ENCODE data around the gene PPP1R14B. TPM values are rescaled to one million over a fixed set of nuclear protein-coding genes. Genes with fewer than 3 reads are reported as not detected.

The PPP1R14B gene
- total and polyA plus RNA-seq, 2 donors (not counting 3 experiments of a cell fraction or from before 2014, with no cell fraction given), result 308 to 431 TPM

DNA sequence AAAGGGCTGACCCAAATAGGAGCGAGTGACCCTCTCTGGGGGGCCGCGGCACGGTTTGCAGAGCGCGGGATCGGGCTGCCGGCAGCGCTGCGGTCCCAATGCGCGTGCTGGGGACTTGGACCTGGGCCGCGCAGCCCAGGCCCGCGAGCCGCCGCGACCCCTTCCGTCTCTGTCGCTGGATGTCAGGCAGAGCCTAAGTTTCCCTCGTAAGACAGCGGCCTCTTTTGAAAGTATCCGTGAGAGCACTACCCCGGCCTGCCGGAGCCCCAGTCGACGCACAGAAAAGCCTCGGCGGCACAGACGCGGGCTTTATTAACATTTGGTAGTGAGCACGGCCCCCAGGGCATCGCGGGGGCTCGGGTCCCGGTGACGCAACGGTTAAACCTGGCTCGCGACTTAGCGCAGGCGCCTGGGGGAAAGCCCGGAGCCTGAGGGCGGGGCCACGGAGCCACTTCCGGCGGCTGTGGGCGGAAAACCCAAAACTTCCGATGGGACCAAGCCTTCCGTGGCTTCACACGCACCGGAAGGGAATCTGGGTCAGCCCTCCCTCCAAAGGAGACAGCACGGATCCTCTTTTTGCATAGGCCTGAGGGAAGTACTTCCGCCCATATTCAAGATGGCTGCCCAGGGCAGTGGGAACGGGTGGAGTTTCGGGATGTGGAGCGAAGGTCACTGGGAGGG, 22.9 kb upstream of the PPP1R14B start:
- POLR2A ChIA-PET, result interaction anchor here (1.0 to 2.6 kb wide), 2 partner anchors 24 to 28 kb away, joined by 3 to 10 read pairs; partner anchors contain the start of gene PPP1R14B
- H3K27ac ChIP-seq (ENCODE audit: insufficient read depth, low read depth, low read length), result peak overlapping the region; percentile 76
- BruUV-seq (replicated peaks), result TSS peak; percentile 30

DNA sequence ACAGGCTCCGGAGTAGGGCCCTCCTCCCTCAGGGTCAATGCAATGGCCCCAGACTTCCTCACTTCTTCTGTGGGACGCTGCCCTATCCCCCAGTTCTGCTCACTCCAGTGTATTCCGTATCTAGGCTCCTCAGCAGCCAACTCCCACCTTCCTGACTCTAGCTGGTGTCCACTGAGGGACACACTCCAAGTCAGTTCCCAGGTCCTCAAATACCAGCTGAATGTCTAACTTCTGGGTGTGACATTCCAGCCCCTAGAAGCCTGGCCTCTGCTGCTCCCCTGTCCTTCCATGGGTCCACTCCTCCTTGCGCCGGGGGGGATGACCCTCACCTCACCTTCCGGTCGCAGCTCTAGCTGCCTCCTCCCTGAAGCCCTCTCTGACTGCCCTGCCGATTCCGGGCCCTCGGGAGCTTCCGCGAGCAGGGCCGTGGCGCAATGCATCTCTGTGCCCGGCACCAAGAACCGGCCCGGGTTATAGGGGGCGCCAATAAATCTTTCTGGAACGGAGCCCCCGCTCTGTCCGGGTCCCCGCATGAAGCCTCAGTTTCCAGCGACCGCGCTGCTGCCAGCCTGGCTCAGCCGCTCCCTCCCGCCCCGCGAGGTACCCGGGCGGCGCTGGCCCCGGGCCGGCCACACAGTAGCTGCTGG, 22.3 kb upstream of the PPP1R14B start:
- Histone ChIP-seq H3K9me1 (replicated peaks; ENCODE audit: control insufficient read depth, extremely low read depth, insufficient read depth, low read length) (no peaks in the 10 kb centered on the region), H3K4me3 (replicated peaks in 1 of 3; ENCODE audit: insufficient read depth in 1 of 3, low read depth in 1 of 3, low read length in 3 of 3) (peak overlapping the region in 2 of 3 experiments; percentile 34 to 45), H3K79me2 (ENCODE audit: control insufficient read depth, insufficient read depth, low read length) (no peaks in the 10 kb centered on the region), H2AFZ (ENCODE audit: low read depth, low read length) (no peak overlapping the region), H3K9ac (replicated peaks; ENCODE audit: extremely low read depth, insufficient read depth, low read length) (peak overlapping the region; percentile 76), H3K27me3 (ENCODE audit: control insufficient read depth in 2 of 2, insufficient read depth in 2 of 2, low read length in 2 of 2) (no peaks in the 10 kb centered on the region), H3K9me3 (replicated peaks; ENCODE audit: control insufficient read depth, insufficient read depth, low read length) (no peaks in the 10 kb centered on the region), H3K4me1 (ENCODE audit: control insufficient read depth, extremely low read depth, insufficient read depth, low read length) (peaks cover 38% of the 10 kb centered on the region), H4K20me1 (replicated peaks; ENCODE audit: control insufficient read depth, extremely low read depth, insufficient read depth, low read length) (no peaks in the 10 kb centered on the region), H3K36me3 (ENCODE audit: control insufficient read depth in 2 of 2, extremely low read depth in 1 of 2, insufficient read depth in 2 of 2, low read length in 2 of 2) (peaks cover 0 to 13% of the 10 kb centered on the region in 2 experiments), H3K27ac (ENCODE audit: insufficient read depth, low read depth, low read length) (peak overlapping the region; percentile 76), H3K4me2 (ENCODE audit: insufficient read depth, low read length) (peak overlapping the region; percentile 43)
- TF ChIP-seq POLR2A (IDR thresholded peaks at IDR 0.05; ENCODE audit: low read depth, low read length) (peak; percentile 14), EZH2 (IDR thresholded peaks at IDR 0.05; ENCODE audit: borderline replicate concordance, low read depth, low read length, severe bottlenecking) (no peak)
- ChIA-PET CTCF (interaction anchor here (0.7 to 5.6 kb wide), 13 partner anchors 11 to 86 kb away, joined by 3 to 60 read pairs (median 5); partner anchors contain the start of genes BAD, CATSPERZ, FERMT3 and PLCB3), POLR2A (interaction anchor here (1.2 to 2.6 kb wide), 4 partner anchors 15 to 63 kb away, joined by 3 to 10 read pairs (median 4); partner anchors contain the start of genes FERMT3, FKBP2 and PPP1R14B)
- dilution Hi-C loops (cut with MboI; ENCODE audit: extremely low pct_ligation_motif_present, low sequenced_read_pairs) (no loop called here), intact Hi-C loops (cut with micrococcal nuclease) (loop anchor here (1.0 to 2.0 kb wide), 3 partner anchors 18 to 510 kb away; partner anchors contain the start of genes PLCB3 and SF1)
- DNase-seq (ENCODE audit: low read depth, low spot score) (no peak), FAIRE-seq (peak; percentile 92)
- no TSS peak for BruUV-seq (replicated peaks)

More for the DNA sequence above, 22.9 kb upstream of the PPP1R14B start:
- no peaks in the 10 kb centered on the region for H3K9me3 ChIP-seq (replicated peaks; ENCODE audit: control insufficient read depth, insufficient read depth, low read length)
- no peak for TF ChIP-seq GATA2 (IDR thresholded peaks at IDR 0.05; ENCODE audit: insufficient read depth, insufficient read length, low read depth, low read length)
- peak; percentile 73 for TF ChIP-seq POLR2A (IDR thresholded peaks at IDR 0.05; ENCODE audit: low read depth, low read length)
- TF ChIP-seq JUN (IDR thresholded peaks at IDR 0.05; ENCODE audit: borderline replicate concordance, insufficient read depth, insufficient read length, low read depth), result no peak
- peak; percentile 92 for TF ChIP-seq POLR2AphosphoS5 (IDR thresholded peaks at IDR 0.05; ENCODE audit: insufficient read depth, low read depth, low read length)
- no peak for TF ChIP-seq EZH2 (IDR thresholded peaks at IDR 0.05; ENCODE audit: borderline replicate concordance, low read depth, low read length, severe bottlenecking)
- no peak for TF ChIP-seq FOS (IDR thresholded peaks at IDR 0.05; ENCODE audit: borderline replicate concordance, insufficient read depth, low read length)
- DNase-seq (ENCODE audit: low read depth, low spot score) (peak; percentile 100), FAIRE-seq (peak; percentile 99)
- peak overlapping the region; percentile 43 for H3K4me2 ChIP-seq (ENCODE audit: insufficient read depth, low read length)
- no peaks in the 10 kb centered on the region for H3K79me2 ChIP-seq (ENCODE audit: control insufficient read depth, insufficient read depth, low read length)
- H3K27me3 ChIP-seq (ENCODE audit: control insufficient read depth in 2 of 2, insufficient read depth in 2 of 2, low read length in 2 of 2), result no peaks in the 10 kb centered on the region
- no peaks in the 10 kb centered on the region for H3K9me1 ChIP-seq (replicated peaks; ENCODE audit: control insufficient read depth, extremely low read depth, insufficient read depth, low read length)
- intact Hi-C loops (cut with micrococcal nuclease) (loop anchor here (1.0 to 2.0 kb wide), 8 partner anchors 16 to 509 kb away; partner anchors contain the start of genes DNAJC4, ESRRA, GPR137 and PLCB3), dilution Hi-C loops (cut with MboI; ENCODE audit: extremely low pct_ligation_motif_present, low sequenced_read_pairs) (no loop called here)
- H3K4me3 ChIP-seq (replicated peaks in 1 of 3; ENCODE audit: insufficient read depth in 1 of 3, low read depth in 1 of 3, low read length in 3 of 3), result peak overlapping the region in 2 of 3 experiments; percentile 58 to 66
- peaks cover 0 to 13% of the 10 kb centered on the region in 2 experiments for H3K36me3 ChIP-seq (ENCODE audit: control insufficient read depth in 2 of 2, extremely low read depth in 1 of 2, insufficient read depth in 2 of 2, low read length in 2 of 2)
- H3K4me1 ChIP-seq (ENCODE audit: control insufficient read depth, extremely low read depth, insufficient read depth, low read length), result peaks cover 38% of the 10 kb centered on the region
- no peaks in the 10 kb centered on the region for H4K20me1 ChIP-seq (replicated peaks; ENCODE audit: control insufficient read depth, extremely low read depth, insufficient read depth, low read length)
- H2AFZ ChIP-seq (ENCODE audit: low read depth, low read length), result peak overlapping the region; percentile 9
- CTCF ChIA-PET, result interaction anchor here (0.9 to 5.6 kb wide), 9 partner anchors 11 to 85 kb away, joined by 3 to 60 read pairs (median 5); partner anchors contain the start of genes CATSPERZ, FERMT3, PLCB3 and PPP1R14B
- peak overlapping the region; percentile 76 for H3K9ac ChIP-seq (replicated peaks; ENCODE audit: extremely low read depth, insufficient read depth, low read length)
